Body of pancreas (tissue), 4 donors: Measurements from ENCODE around the gene PDHX.
"Not testable (repeated sequence)": the region's sequence is repeated elsewhere in the genome, so short reads cannot be mapped to it uniquely, and the experiment has no call there.

Experiments used
- CTCF ChIP-seq, 7 experiments: fragments of 450-650 bp in 4 of 7; fragments of 200-600 bp in 3 of 7; sonication (generic) in 3 of 7; IDR thresholded peaks; one replicate each; pipeline ENCODE4 v1.5.1; 2016 to 2019; ENCODE audit warnings: antibody characterized with exemption in 7 of 7
- POLR2A ChIP-seq, 3 donors: fragments of 450-650 bp; IDR thresholded peaks; one replicate each; pipeline ENCODE4 v1.6.1; 2016; ENCODE audit warnings: antibody characterized with exemption in 3 of 3, mild to moderate bottlenecking in 2 of 3

GRCh38 chr11:34913556-34913955, 2.9 kb upstream of the PDHX start:
- not testable (repeated sequence) for TF ChIP-seq CTCF, POLR2A (IDR thresholded peaks at IDR 0.05)
